SK-N-SH (cell line): Measurements from ENCODE around the gene HLA-E. TPM values are rescaled to one million over a fixed set of nuclear protein-coding genes. Genes with fewer than 3 reads are reported as not detected.

Experiments used
- CTCF ChIA-PET: fragments of 300-600, 350-600 bp; formaldehyde crosslinking; extraction: SDS; loops from one replicate; lab custom pipeline; 2021; lab: Yijun Ruan, JAX
- POLR2A ChIA-PET: fragments of 350-600 bp; sonication (Branson Sonifier 250); formaldehyde crosslinking; extraction: SDS; loops from one replicate; lab custom pipeline; 2020; ENCODE audit warnings: antibody characterized with exemption, inconsistent platforms; lab: Yijun Ruan, JAX
- DNase-seq: peaks from one replicate; pipeline ENCODE4 v3.0.0; 2012
- H2AFZ ChIP-seq: fragments of 200-600 bp; sonication (generic); 2 replicates; pipeline ENCODE4 v1.8.1; 2016; ENCODE audit warnings: antibody characterized with exemption, mild to moderate bottlenecking, low read depth
- H3F3A ChIP-seq: fragments of 200-600 bp; sonication (generic); replicated peaks from 2 replicates; pipeline ENCODE3; 2016; ENCODE audit warnings: antibody characterized with exemption, mild to moderate bottlenecking; ENCODE audit not compliant: insufficient read depth
- H3K27ac ChIP-seq, 2 experiments: fragments of 200-500 bp in 1 of 2; fragments of 200-600 bp in 1 of 2; sonication (Bioruptor generic) in 1 of 2; sonication (generic), shearing (Covaris generic) in 1 of 2; 2 replicates each; pipeline versions ENCODE4 v1.5.1 to v1.6.1; 2014 to 2016; ENCODE audit warnings: low read depth in 2 of 2, inconsistent platforms in 1 of 2, low read length in 1 of 2, mild to moderate bottlenecking in 1 of 2, mixed read lengths in 1 of 2
- H3K27me3 ChIP-seq: fragments of 200-600 bp; sonication (generic), shearing (Covaris generic); 2 replicates; pipeline ENCODE4 v1.6.1; 2016; ENCODE audit warnings: mixed run types; ENCODE audit not compliant: insufficient read depth
- H3K36me3 ChIP-seq, 2 experiments: fragments of 200-500 bp in 1 of 2; fragments of 200-600 bp in 1 of 2; sonication (Bioruptor generic) in 1 of 2; sonication (generic) in 1 of 2; replicated peaks in 1 of 2; 2 replicates each; pipeline versions ENCODE3 to v1.5.1; 2014 to 2016; ENCODE audit warnings: low read length in 1 of 2, mild to moderate bottlenecking in 1 of 2; ENCODE audit not compliant: insufficient read depth in 2 of 2, control insufficient read depth in 1 of 2
- H3K4me1 ChIP-seq, 2 experiments: fragments of 200-500 bp in 1 of 2; fragments of 200-600 bp in 1 of 2; sonication (Bioruptor generic) in 1 of 2; sonication (generic), shearing (Covaris generic) in 1 of 2; 2 replicates each; pipeline versions ENCODE4 v1.5.1 to v1.6.1; 2014 to 2016; ENCODE audit warnings: low read depth in 1 of 2, low read length in 1 of 2, mixed run types in 1 of 2; ENCODE audit not compliant: insufficient read depth in 2 of 2, control insufficient read depth in 1 of 2
- H3K4me2 ChIP-seq: fragments of 200-600 bp; sonication (generic), shearing (Covaris generic); 2 replicates; pipeline ENCODE4 v1.6.1; 2017; ENCODE audit warnings: mixed run types
- H3K4me3 ChIP-seq, 2 experiments: fragments of 200-500 bp in 1 of 2; fragments of 200-600 bp in 1 of 2; sonication (Bioruptor generic) in 1 of 2; sonication (generic), shearing (Covaris generic) in 1 of 2; 2 replicates each; pipeline versions ENCODE4 v1.5.1 to v1.8.1; 2014 to 2016; ENCODE audit warnings: low read depth in 2 of 2, inconsistent platforms in 1 of 2, low read length in 1 of 2, mild to moderate bottlenecking in 1 of 2, mixed read lengths in 1 of 2, moderate library complexity in 1 of 2
- H3K79me2 ChIP-seq: fragments of 200-600 bp; sonication (generic); 2 replicates; pipeline ENCODE4 v1.8.1; 2017; ENCODE audit warnings: mild to moderate bottlenecking; ENCODE audit not compliant: insufficient read depth
- H3K9ac ChIP-seq: fragments of 200-600 bp; sonication (generic); 2 replicates; pipeline ENCODE4 v1.6.1; 2017; ENCODE audit warnings: mixed run types
- H3K9me2 ChIP-seq: fragments of 200-600 bp; sonication (generic); 2 replicates; pipeline ENCODE4 v1.6.1; 2017; ENCODE audit warnings: mixed run types
- H3K9me3 ChIP-seq: fragments of 200-600 bp; sonication (generic); 2 replicates; pipeline ENCODE4 v1.6.1; 2017; ENCODE audit warnings: mixed run types, mild to moderate bottlenecking, moderate library complexity
- H4K20me1 ChIP-seq: fragments of 200-600 bp; sonication (generic); 2 replicates; pipeline ENCODE4 v1.6.1; 2017; ENCODE audit warnings: mild to moderate bottlenecking, mixed run types; ENCODE audit not compliant: insufficient read depth
- EP300 ChIP-seq, 2 experiments: IDR thresholded peaks; 2 replicates each; pipeline versions ENCODE4 v1.4.0 to v1.6.1; 2012; ENCODE audit warnings: borderline replicate concordance in 1 of 2, low read depth in 1 of 2, low read length in 1 of 2
- EZH2phosphoT487 ChIP-seq: fragments of 200-600 bp; sonication (generic); IDR thresholded peaks from 2 replicates; pipeline ENCODE4 v1.6.1; 2017; ENCODE audit warnings: low read depth, mixed run types, mild to moderate bottlenecking, antibody characterized with exemption, moderate library complexity, borderline replicate concordance
- FOSL2 ChIP-seq: IDR thresholded peaks from 2 replicates; pipeline ENCODE4 v1.4.0; 2012; ENCODE audit warnings: low read depth, mild to moderate bottlenecking, moderate library complexity, borderline replicate concordance
- FOXJ3 ChIP-seq: sonication (generic); formaldehyde crosslinking; IDR thresholded peaks from 2 replicates; pipeline ENCODE4 v1.5.1; 2020; ENCODE audit warnings: mild to moderate bottlenecking, missing genetic modification reagents
- GABPA ChIP-seq: IDR thresholded peaks from 2 replicates; pipeline ENCODE4 v1.4.0; 2012; ENCODE audit warnings: low read depth, mild to moderate bottlenecking
- NFIC ChIP-seq: IDR thresholded peaks from 2 replicates; pipeline ENCODE4 v1.4.0; 2012; ENCODE audit warnings: borderline replicate concordance
- NRF1 ChIP-seq: IDR thresholded peaks from 2 replicates; pipeline ENCODE4 v1.6.1; 2012; ENCODE audit warnings: low read depth, mild to moderate bottlenecking, low read length
- RFX5 ChIP-seq: IDR thresholded peaks from 2 replicates; pipeline ENCODE4 v1.6.1; 2012; ENCODE audit warnings: mild to moderate bottlenecking, improper control_type of control experiment, low read length
- SIN3A ChIP-seq: IDR thresholded peaks from 2 replicates; pipeline ENCODE4 v1.6.1; 2012; ENCODE audit warnings: low read depth, mild to moderate bottlenecking, low read length, moderate library complexity, borderline replicate concordance
- WGBS: methylation state at CpG from one replicate; pipeline ENCODE4 v1.1.6; 2017; ENCODE audit warnings: low lambda C conversion rate; 5-methylcytosine and 5-hydroxymethylcytosine counted together
- polyA plus RNA-seq, 3 experiments: library from polyadenylated mRNA; depleted of rRNA; stranded (reverse); fragments of >200 nt; gene quantifications; 2 replicates each; pipeline ENCODE4 v1.2.3, GENCODE V29; 2012
- TF ChIP-seq, protein P1 (sequence below): fragments of 150-350 bp; IDR thresholded peaks from 2 replicates; pipeline ENCODE4 v1.6.1; 2017; ENCODE audit warnings: antibody characterized with exemption, low read length, low read depth, borderline replicate concordance
- TF ChIP-seq, protein P2 (sequence below): IDR thresholded peaks from 2 replicates; pipeline ENCODE4 v1.6.1; 2012; ENCODE audit warnings: mild to moderate bottlenecking, low read depth, low read length, moderate library complexity
- TF ChIP-seq, protein P3 (sequence below): IDR thresholded peaks from 2 replicates; pipeline ENCODE4 v1.4.0; 2012; ENCODE audit warnings: low read depth, borderline replicate concordance
- TF ChIP-seq, protein P4 (sequence below): fragments of 150-350 bp; IDR thresholded peaks from 2 replicates; pipeline ENCODE4 v1.6.1; 2016; ENCODE audit warnings: mild to moderate bottlenecking, low read depth, low read length

HLA-E gene
- polyA plus RNA-seq, 1 of the 3 experiments (the other 2 are of a cell fraction), result 90.9 TPM

DNA sequence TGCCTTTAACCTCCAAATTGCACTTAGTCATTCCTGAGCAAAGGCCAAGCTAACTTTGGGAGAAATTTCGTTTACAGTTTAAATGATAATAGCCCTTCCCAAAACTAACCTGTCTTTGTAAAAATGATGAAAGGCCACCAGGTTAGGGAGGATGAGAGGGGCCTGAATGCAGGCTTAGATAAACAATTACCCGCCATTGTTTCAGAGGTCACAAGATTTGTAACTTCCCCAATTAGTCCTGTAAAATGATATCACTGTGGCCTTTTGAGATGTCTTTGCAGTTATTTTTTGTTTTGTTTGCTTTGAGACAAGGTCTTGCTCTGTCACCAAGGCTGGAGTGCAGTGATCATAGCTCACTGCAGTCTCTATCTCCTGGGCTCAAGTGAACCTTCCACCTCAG is 40.7 kb downstream of the HLA-E start:
- no peaks in the 10 kb centered on the region for H3K4me1 ChIP-seq

DNA sequence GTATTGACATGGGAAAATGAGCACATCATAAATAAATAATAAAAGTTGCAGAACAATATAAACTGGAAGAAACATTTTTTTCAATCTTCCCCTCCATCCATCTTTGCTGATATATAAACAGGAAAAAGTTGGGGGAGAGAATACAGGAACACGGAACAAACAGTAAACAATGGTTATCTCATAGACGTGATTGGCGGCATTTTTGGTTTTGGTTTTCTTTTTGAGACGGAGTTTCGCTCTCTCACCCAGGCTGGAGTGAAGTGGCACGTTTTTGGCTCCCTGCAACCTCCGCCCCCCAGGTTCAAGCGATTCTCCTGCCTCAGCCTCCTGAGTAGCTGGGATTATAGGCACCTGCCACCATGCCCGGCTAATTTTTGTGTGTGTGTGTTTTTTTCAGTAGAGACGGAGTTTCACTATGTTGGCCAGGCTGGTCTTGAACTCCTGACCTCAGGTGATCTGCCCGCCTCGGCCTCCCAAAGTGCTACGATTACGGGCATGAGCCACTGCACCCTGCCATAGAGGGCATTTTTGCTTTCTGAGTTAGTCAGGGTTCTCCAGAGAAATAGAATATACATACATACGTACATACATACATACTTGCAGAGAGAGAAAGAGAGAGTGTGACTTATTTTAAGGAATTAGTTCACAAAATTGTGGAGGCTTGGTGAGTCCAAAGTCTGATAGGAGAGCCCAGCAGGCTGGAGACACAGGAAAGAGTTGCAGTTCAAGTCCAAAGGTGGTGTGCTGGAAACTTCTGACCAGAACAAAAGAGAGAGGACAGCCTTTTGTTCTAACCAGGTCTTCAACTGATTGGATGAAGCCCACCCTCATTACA is 44.4 kb downstream of the HLA-E start:
- 86% methylated on average over 14 of the region's 15 CpGs for WGBS
- Histone ChIP-seq H2AFZ (no peak overlapping the region), H3K9me3 (no peaks in the 10 kb centered on the region), H3K79me2 (no peaks in the 10 kb centered on the region), H3K9me2 (no peaks in the 10 kb centered on the region), H3K4me3 (no peak overlapping the region), H4K20me1 (no peaks in the 10 kb centered on the region), H3K27me3 (no peaks in the 10 kb centered on the region), H3F3A (peaks cover 5% of the 10 kb centered on the region), H3K4me2 (no peak overlapping the region), H3K27ac (no peak overlapping the region), H3K4me1 (no peaks in the 10 kb centered on the region), H3K36me3 (no peaks in the 10 kb centered on the region), H3K9ac (no peak overlapping the region)
- POLR2A ChIA-PET, result no interaction called here
- CTCF ChIA-PET, result interaction anchor here (0.6 to 4.3 kb wide), 6 partner anchors 9 to 941 kb away, joined by 3 to 88 read pairs (median 16); no protein-coding TSS in a partner anchor
- no peak for DNase-seq
- TF ChIP-seq, protein P1, sequence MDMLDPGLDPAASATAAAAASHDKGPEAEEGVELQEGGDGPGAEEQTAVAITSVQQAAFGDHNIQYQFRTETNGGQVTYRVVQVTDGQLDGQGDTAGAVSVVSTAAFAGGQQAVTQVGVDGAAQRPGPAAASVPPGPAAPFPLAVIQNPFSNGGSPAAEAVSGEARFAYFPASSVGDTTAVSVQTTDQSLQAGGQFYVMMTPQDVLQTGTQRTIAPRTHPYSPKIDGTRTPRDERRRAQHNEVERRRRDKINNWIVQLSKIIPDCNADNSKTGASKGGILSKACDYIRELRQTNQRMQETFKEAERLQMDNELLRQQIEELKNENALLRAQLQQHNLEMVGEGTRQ, result no peak

More for the DNA sequence above, 40.7 kb downstream of the HLA-E start:
- CTCF ChIA-PET, result interaction anchor here (1.0 to 4.3 kb wide), 5 partner anchors 13 to 48 kb away, joined by 3 to 88 read pairs (median 8); no protein-coding TSS in a partner anchor
- POLR2A ChIA-PET, result no interaction called here
- Histone ChIP-seq H3K4me3 (no peak overlapping the region), H3K9ac (no peak overlapping the region), H3F3A (peaks cover 17% of the 10 kb centered on the region), H3K27ac (no peak overlapping the region), H3K4me2 (no peak overlapping the region), H4K20me1 (no peaks in the 10 kb centered on the region), H3K79me2 (no peaks in the 10 kb centered on the region), H3K27me3 (no peaks in the 10 kb centered on the region), H3K9me2 (no peaks in the 10 kb centered on the region), H2AFZ (no peak overlapping the region), H3K9me3 (no peaks in the 10 kb centered on the region), H3K36me3 (no peaks in the 10 kb centered on the region)
- WGBS, result 62% methylated on average over 2 of the region's 2 CpGs
- DNase-seq, result no peak
- TF ChIP-seq FOXJ3 (CRISPR knock-in tag), result no peak
- no peak for TF ChIP-seq GABPA

DNA sequence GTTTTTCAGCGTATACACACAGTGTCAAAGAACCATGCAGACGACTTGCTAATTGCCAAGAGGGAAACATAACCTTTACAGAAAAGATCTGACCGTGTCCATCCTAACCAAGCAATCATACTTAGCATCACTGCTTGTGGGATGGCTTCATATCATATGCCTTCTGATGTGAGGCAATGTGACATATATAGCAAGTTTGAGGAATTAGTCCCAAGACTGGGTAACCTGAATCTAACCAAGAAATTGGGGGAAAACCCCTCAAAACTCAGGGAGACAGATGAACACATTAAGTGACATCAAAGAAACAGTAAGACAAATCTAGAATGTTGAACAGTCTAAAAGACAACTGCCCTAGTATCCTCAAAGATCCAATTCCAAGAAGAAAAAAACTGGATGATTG is 48.6 kb downstream of the HLA-E start:
- H3K79me2 ChIP-seq, result no peaks in the 10 kb centered on the region
- no peak overlapping the region for H3K4me2 ChIP-seq
- ChIA-PET POLR2A (no interaction called here), CTCF (interaction anchor here (1.3 to 1.7 kb wide), 2 partner anchors 56 to 59 kb away, joined by 4 to 6 read pairs; no protein-coding TSS in a partner anchor)
- peaks cover 0 to 5% of the 10 kb centered on the region in 2 experiments; a peak in 1 of 4 replicates for H3K4me1 ChIP-seq
- DNase-seq, result no peak
- H3F3A ChIP-seq, result peaks cover 3% of the 10 kb centered on the region
- WGBS, result 71% methylated on average over 3 of the region's 3 CpGs
- no peaks in the 10 kb centered on the region for H3K27me3 ChIP-seq
- no peak overlapping the region for H2AFZ ChIP-seq
- H3K9me3 ChIP-seq, result no peaks in the 10 kb centered on the region
- H3K27ac ChIP-seq, result no peak overlapping the region
- no peaks in the 10 kb centered on the region for H4K20me1 ChIP-seq
- H3K9ac ChIP-seq, result no peak overlapping the region
- H3K36me3 ChIP-seq, result no peaks in the 10 kb centered on the region
- H3K4me3 ChIP-seq, result no peak overlapping the region
- no peaks in the 10 kb centered on the region for H3K9me2 ChIP-seq
- TF ChIP-seq FOSL2, result no peak
- TF ChIP-seq SIN3A, result no peak
- TF ChIP-seq, protein P2, sequence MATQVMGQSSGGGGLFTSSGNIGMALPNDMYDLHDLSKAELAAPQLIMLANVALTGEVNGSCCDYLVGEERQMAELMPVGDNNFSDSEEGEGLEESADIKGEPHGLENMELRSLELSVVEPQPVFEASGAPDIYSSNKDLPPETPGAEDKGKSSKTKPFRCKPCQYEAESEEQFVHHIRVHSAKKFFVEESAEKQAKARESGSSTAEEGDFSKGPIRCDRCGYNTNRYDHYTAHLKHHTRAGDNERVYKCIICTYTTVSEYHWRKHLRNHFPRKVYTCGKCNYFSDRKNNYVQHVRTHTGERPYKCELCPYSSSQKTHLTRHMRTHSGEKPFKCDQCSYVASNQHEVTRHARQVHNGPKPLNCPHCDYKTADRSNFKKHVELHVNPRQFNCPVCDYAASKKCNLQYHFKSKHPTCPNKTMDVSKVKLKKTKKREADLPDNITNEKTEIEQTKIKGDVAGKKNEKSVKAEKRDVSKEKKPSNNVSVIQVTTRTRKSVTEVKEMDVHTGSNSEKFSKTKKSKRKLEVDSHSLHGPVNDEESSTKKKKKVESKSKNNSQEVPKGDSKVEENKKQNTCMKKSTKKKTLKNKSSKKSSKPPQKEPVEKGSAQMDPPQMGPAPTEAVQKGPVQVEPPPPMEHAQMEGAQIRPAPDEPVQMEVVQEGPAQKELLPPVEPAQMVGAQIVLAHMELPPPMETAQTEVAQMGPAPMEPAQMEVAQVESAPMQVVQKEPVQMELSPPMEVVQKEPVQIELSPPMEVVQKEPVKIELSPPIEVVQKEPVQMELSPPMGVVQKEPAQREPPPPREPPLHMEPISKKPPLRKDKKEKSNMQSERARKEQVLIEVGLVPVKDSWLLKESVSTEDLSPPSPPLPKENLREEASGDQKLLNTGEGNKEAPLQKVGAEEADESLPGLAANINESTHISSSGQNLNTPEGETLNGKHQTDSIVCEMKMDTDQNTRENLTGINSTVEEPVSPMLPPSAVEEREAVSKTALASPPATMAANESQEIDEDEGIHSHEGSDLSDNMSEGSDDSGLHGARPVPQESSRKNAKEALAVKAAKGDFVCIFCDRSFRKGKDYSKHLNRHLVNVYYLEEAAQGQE, result no peak
- no peak for TF ChIP-seq EP300 (IDR thresholded peaks at IDR 0.05; ENCODE audit: borderline replicate concordance in 1 of 2, low read depth in 1 of 2, low read length in 1 of 2)
- no peak for TF ChIP-seq NRF1
- TF ChIP-seq, protein P3, sequence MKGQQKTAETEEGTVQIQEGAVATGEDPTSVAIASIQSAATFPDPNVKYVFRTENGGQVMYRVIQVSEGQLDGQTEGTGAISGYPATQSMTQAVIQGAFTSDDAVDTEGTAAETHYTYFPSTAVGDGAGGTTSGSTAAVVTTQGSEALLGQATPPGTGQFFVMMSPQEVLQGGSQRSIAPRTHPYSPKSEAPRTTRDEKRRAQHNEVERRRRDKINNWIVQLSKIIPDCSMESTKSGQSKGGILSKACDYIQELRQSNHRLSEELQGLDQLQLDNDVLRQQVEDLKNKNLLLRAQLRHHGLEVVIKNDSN, result no peak
- TF ChIP-seq NFIC, result no peak
- no peak for TF ChIP-seq RFX5
- TF ChIP-seq EZH2phosphoT487, result no peak
- TF ChIP-seq, protein P4, sequence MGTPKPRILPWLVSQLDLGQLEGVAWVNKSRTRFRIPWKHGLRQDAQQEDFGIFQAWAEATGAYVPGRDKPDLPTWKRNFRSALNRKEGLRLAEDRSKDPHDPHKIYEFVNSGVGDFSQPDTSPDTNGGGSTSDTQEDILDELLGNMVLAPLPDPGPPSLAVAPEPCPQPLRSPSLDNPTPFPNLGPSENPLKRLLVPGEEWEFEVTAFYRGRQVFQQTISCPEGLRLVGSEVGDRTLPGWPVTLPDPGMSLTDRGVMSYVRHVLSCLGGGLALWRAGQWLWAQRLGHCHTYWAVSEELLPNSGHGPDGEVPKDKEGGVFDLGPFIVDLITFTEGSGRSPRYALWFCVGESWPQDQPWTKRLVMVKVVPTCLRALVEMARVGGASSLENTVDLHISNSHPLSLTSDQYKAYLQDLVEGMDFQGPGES, result no peak
